Medulla oblongata (tissue), 1 donor: ENCODE measurements around the gene MYO7B.

ENCODE experiments used
- DNase-seq: peaks from one replicate; pipeline ENCODE4 v3.0.0-alpha.2; 2015; ENCODE audit errors: extremely low spot score

Gene MYO7B

GRCh38 chr2:127648321-127648720 lies 112.8 kb downstream of the MYO7B start:
- no peak for DNase-seq

DNA sequence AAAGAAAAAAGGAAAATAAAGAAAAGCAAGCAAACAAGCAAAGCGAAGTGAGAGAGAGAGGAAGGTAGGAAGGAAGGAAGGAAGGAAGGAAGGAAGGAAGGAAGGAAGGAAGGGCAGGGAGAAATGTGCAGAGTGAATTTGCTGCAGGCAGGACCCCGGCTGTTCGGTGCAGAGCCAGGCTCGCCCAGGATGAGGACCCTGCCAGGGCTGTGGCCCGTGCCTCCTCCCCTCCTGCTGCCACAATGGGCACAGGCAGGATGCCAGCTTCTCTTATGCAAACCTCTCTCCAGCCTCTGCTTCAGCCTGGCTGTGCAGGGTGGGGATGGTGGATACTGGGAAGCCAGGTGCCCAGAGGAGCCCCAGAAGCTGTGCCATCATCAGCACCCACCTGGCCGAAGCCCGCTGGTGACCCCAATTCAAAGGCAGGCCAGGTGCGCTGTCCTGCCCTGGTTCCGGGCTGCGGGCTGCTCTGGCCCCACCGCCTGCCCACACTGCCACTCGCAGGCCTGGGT lies 113.7 kb downstream of the MYO7B start:
- DNase-seq, result peak; percentile 53

GRCh38 chr2:127649684-127650040 lies 114.2 kb downstream of the MYO7B start:
- peak; percentile 94 for DNase-seq

GRCh38 chr2:127650041-127650784 lies 114.7 kb downstream of the MYO7B start:
- DNase-seq, result no peak

DNA sequence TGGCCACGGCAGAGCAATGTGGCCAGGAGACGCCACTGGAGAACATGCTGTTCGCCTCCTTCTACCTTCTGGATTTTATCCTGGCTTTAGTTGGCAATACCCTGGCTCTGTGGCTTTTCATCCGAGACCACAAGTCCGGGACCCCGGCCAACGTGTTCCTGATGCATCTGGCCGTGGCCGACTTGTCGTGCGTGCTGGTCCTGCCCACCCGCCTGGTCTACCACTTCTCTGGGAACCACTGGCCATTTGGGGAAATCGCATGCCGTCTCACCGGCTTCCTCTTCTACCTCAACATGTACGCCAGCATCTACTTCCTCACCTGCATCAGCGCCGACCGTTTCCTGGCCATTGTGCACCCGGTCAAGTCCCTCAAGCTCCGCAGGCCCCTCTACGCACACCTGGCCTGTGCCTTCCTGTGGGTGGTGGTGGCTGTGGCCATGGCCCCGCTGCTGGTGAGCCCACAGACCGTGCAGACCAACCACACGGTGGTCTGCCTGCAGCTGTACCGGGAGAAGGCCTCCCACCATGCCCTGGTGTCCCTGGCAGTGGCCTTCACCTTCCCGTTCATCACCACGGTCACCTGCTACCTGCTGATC lies 115.4 kb downstream of the MYO7B start:
- DNase-seq, result no peak

GRCh38 chr2:127651381-127651809 lies 115.9 kb downstream of the MYO7B start:
- no peak for DNase-seq

GRCh38 chr2:127651971-127652550 lies 116.6 kb downstream of the MYO7B start:
- peak; percentile 85 for DNase-seq

- DNase-seq, result no peak
Measured at GRCh38 chr2:127652786-127653357, 117.4 kb downstream of the MYO7B start.

- no peak for DNase-seq
Measured at GRCh38 chr2:127653421-127654083, 118.1 kb downstream of the MYO7B start.

DNA sequence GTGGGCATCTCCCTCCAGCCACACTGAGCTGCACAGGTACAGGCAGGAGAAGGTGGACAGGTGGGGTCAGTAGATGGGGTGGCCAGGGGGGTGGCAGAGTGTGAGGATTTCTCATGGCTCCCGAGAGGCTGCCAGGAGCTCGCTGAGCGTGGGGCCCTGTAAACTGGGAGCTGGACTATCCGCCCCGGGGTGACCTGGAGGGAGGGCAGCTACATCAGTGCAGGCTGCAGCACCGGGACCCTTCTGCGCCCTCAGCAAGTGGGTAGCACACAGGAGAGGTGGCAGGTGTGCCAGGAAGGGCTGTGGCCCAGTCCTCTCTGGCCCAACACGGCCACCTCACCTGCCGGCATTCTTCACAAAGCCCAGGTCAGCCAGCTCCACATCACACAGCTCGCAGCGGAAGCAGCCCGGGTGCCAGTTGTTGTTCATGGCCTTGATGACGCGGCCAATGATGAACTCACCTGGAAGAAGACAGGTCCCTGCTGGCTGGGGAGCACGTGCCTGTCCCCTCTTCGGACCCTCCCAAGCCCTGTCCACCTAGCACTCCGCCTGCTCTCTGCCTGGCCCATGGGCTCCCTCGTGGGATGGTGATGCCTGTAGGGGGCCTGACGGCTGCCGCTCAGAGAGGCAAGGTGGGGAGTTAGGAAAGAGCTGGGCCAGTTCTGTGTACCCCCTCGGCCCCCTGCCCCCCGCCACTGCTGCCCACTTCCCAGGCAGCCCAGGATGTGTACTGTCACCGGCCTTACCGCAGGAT lies 118.8 kb downstream of the MYO7B start:
- DNase-seq, result no peak

GRCh38 chr2:127654838-127655175 lies 119.3 kb downstream of the MYO7B start:
- DNase-seq, result no peak

DNA sequence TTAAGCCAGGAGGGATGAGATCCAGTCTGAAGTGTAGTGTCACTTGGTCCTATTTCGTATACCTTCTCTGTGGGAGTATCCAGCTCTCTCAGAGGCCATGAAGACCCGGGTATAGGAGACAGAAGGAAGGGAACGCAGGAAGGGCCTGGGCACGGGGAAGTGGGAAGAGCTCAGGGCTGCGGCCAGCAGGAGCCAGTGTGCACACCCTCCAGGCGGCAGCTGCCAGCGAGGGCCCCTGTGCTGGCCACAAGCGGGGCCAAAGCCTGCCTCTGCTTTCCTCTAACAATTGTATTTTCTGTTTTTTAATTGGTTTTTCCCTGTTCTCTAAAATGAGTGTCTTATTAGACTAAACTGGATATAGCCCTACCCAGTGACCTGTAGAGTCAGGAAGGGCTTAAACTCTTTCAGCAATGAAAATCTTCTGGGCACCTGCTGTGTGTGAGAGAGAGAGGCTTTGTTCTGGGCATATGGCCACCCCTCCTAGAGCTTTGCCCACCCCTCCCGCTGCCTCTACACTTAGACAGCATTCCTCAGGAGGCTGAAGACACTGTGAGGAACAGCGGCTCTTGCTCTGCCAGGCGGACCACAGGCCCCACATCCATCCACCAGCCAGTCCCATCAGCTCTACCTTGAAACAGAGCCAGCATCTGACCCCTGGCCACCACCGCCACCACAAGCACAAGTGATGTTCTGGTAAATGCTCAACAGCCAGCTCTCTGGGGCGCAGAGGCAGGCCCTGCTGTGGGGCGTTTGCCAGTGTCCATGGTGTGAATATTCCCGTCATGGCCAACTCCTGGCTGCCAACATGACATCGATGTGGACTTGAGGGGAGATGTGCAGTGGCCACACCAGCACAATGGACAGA lies 120.0 kb downstream of the MYO7B start:
- DNase-seq, result no peak

DNA sequence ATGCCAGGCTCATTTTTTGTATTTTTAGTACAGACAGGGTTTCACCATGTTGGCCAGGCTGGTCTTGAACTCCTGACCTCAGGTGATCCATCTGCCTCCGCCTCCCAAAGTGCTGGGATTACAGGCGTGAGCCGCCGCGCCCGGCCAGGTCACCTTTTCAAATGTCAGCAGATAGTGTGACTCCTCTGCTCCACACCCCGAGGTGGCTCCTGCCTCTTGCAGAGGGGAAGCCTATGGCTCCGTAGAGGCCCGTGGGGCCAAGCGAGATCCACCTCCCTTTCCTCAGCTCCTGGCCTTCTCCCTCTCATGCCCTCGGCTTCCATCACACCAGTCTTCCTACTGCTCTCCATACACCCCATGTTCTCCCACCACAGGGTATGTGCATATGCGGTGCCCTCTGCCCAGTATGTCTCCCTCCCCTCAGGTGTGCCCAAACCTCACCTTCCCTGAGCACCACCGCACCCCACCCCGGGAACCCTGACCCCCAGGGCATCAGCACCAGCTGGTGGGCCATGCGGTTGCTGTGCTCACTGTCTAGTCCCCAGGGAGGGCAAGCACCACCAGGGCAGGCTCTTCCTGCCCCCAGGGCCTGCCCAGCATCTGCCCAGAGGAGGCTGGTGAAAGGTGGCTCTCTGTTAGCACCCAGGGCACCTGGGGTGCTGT lies 121.2 kb downstream of the MYO7B start:
- DNase-seq, result no peak

- DNase-seq, result no peak
Measured at GRCh38 chr2:127657232-127657595, 121.7 kb downstream of the MYO7B start.

GRCh38 chr2:127658146-127658545 lies 122.7 kb downstream of the MYO7B start:
- no peak for DNase-seq

- no peak for DNase-seq
Measured at GRCh38 chr2:127658641-127659407, 123.3 kb downstream of the MYO7B start.

DNA sequence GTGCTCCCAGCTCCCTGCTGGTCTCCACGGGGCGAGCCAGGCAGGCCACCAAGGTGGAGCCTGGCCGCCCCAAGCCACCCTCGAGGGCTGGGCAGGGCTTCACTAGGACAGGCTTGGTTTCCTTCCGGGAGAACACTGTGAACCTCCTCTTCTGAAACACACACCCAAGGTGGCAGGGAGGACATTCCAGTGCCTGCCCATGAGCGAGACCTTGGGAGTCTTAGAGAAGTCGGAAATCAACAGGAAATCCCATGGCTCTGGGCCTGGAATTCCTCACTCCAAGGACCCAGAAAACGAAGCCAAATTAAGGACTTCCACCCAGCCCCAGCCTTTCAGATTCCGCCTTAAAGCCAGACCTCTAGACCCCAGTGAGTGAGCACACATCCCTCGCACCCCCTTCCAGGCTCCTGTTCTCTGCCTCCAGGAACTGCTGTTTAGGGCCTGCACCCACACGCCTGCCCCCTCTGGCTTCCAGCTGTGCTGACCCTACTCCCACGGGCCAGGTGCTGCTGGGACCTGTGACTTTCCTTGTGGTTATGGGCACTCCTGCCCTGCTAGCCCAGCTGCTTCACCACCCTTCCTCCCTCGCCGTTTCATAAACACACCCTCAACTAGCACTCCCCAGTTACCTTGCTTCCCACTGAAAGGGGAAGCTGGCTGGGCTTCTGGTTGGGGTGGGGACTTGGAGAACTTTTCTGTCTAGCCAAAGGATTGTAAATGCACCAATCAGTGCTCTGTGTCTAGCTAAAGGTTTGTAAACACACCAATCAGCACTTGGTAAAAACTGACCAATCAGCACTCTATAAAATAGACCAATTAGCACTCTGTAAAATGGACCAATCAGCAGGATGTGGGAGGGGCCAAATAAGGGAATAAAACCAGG lies 124.2 kb downstream of the MYO7B start:
- DNase-seq, result no peak

- DNase-seq, result no peak
Measured at GRCh38 chr2:127660291-127660578, 124.8 kb downstream of the MYO7B start.
